NCI-H2081 (cell line): ENCODE data around the gene OMG.
"Not testable (repeated sequence)": the region's sequence is repeated elsewhere in the genome, so short reads cannot be mapped to it uniquely, and the experiment has no call there.

Experiments
- DNase-seq, 2 experiments: peaks; one replicate each; lab custom pipeline; 2025; lab: John Stamatoyannopoulos, UW

OMG gene

GRCh38 chr17:31262923-31263322, 34.1 kb downstream of the OMG start:
- not testable (repeated sequence) for DNase-seq

GRCh38 chr17:31261601-31262000, 35.4 kb downstream of the OMG start:
- no peak for DNase-seq

- DNase-seq: no peak
These were observed 36.9 kb downstream of the OMG start for GRCh38 chr17:31260151-31260550.

- no peak for DNase-seq
These were observed 40.1 kb downstream of the OMG start for GRCh38 chr17:31256936-31257335.

GRCh38 chr17:31254654-31255053, 42.4 kb downstream of the OMG start:
- no peak for DNase-seq

- DNase-seq: no peak
These were observed 44.3 kb downstream of the OMG start for GRCh38 chr17:31252741-31253140.

GRCh38 chr17:31251970-31252328, 45.1 kb downstream of the OMG start:
- no peak for DNase-seq

GRCh38 chr17:31251105-31251969, 45.7 kb downstream of the OMG start:
- DNase-seq: no peak

GRCh38 chr17:31250229-31250628, 46.8 kb downstream of the OMG start:
- DNase-seq: no peak

- no peak for DNase-seq
These were observed 47.3 kb downstream of the OMG start for GRCh38 chr17:31249835-31250141.

- DNase-seq: no peak
These were observed 47.8 kb downstream of the OMG start for GRCh38 chr17:31248986-31249834.
